Measurements from ENCODE around the gene OPHN1.
"Not testable (repeated sequence)": the region's sequence is repeated elsewhere in the genome, so short reads cannot be mapped to it uniquely, and the experiment has no call there.

GRCh38 chrX:68389419-68389960 lies 43.8 kb downstream of the OPHN1 start:
- not testable (repeated sequence) for TF ChIP-seq CTCF (IDR thresholded peaks at IDR 0.05 in 4 of 5, conservative IDR thresholded peaks at IDR 0.05 in 1 of 5); POLR2A (IDR thresholded peaks at IDR 0.05)
